Activated CD4-positive, alpha-beta memory T cell treated with anti-CD3 and anti-CD28 coated beads for 36 hours (primary cell): ENCODE results near the gene ABCB6. TPM values are rescaled to one million over a fixed set of nuclear protein-coding genes. Genes with fewer than 3 reads are reported as not detected.

Experiments
- CTCF ChIA-PET: fragments of 350-600 bp; sonication (Branson Sonifier 250); formaldehyde crosslinking; loops from one replicate; lab custom pipeline; 2021; ENCODE audit warnings: antibody characterized with exemption, inconsistent platforms; lab: Charles Lee
- POLR2A ChIA-PET: fragments of 350-600 bp; sonication (Branson Sonifier 250); formaldehyde crosslinking; loops from one replicate; lab custom pipeline; 2021; ENCODE audit warnings: antibody characterized with exemption; lab: Charles Lee
- DNase-seq: peaks from one replicate; pipeline ENCODE4 v3.0.0-alpha.2; 2020
- H3K27ac Mint-ChIP-seq: one replicate; pipeline ENCODE4 v1.8.0; 2021; ENCODE audit warnings: mixed read lengths
- H3K27me3 Mint-ChIP-seq: one replicate; pipeline ENCODE4 v1.8.0; 2021; ENCODE audit warnings: mixed read lengths
- H3K36me3 Mint-ChIP-seq: one replicate; pipeline ENCODE4 v1.8.0; 2021; ENCODE audit warnings: mixed read lengths
- H3K4me1 Mint-ChIP-seq: one replicate; pipeline ENCODE4 v1.8.0; 2021; ENCODE audit warnings: low read depth, mixed read lengths
- H3K4me3 Mint-ChIP-seq: one replicate; pipeline ENCODE4 v1.8.0; 2021; ENCODE audit warnings: mild to moderate bottlenecking, mixed read lengths
- H3K9me3 Mint-ChIP-seq: one replicate; pipeline ENCODE4 v1.8.0; 2021; ENCODE audit warnings: mixed read lengths
- intact Hi-C: fragments of 100-400 bp; cut with micrococcal nuclease; formaldehyde crosslinking; loops from one replicate; pipeline ENCODE4 v1.15.1; 2023
- total RNA-seq, 2 experiments: library from RNA; stranded (reverse); gene quantifications; one replicate each; pipeline ENCODE4 v1.2.3, GENCODE V29; 2021

Gene ABCB6
- total RNA-seq, 2 experiments from 2014 or later = 11.5 to 11.7 TPM

GRCh38 chr2:219223831-219224610, 5.3 kb upstream of the ABCB6 start:
- peaks cover 49% of the 10 kb centered on the region for H3K36me3 Mint-ChIP-seq
- H3K27ac Mint-ChIP-seq = no peak overlapping the region
- H3K9me3 Mint-ChIP-seq = no peaks in the 10 kb centered on the region
- no peak overlapping the region for H3K4me3 Mint-ChIP-seq
- H3K27me3 Mint-ChIP-seq = no peaks in the 10 kb centered on the region
- intact Hi-C loops = no loop called here
- DNase-seq = no peak
- ChIA-PET POLR2A (no interaction called here), CTCF (interaction anchor here (1.2 kb wide), 1 partner anchor 53 kb away, joined by 3 read pairs; no protein-coding TSS in a partner anchor)
- H3K4me1 Mint-ChIP-seq = peaks cover 22% of the 10 kb centered on the region

GRCh38 chr2:219221957-219222518, 3.3 kb upstream of the ABCB6 start:
- Mint-ChIP-seq H3K4me3 (no peak overlapping the region), H3K9me3 (no peaks in the 10 kb centered on the region), H3K27me3 (no peaks in the 10 kb centered on the region), H3K4me1 (peaks cover 17% of the 10 kb centered on the region), H3K36me3 (peaks cover 51% of the 10 kb centered on the region), H3K27ac (no peak overlapping the region)
- CTCF ChIA-PET = interaction anchor here (1.1 kb wide), 1 partner anchor 49 kb away, joined by 3 read pairs; no protein-coding TSS in a partner anchor
- intact Hi-C loops = no loop called here
- no peak for DNase-seq
- POLR2A ChIA-PET = interaction anchor here (1.0 kb wide), 1 partner anchor 73 kb away, joined by 3 read pairs; no protein-coding TSS in a partner anchor

- intact Hi-C loops = no loop called here
- no peak overlapping the region for H3K4me3 Mint-ChIP-seq
- peaks cover 51% of the 10 kb centered on the region for H3K36me3 Mint-ChIP-seq
- H3K27ac Mint-ChIP-seq = no peak overlapping the region
- POLR2A ChIA-PET = interaction anchor here (1.0 to 3.5 kb wide), 3 partner anchors 9 to 74 kb away, joined by 3 to 15 read pairs (median 4); partner anchors contain the start of genes ANKZF1, ATG9A, TUBA4A and TUBA4B
- CTCF ChIA-PET = interaction anchor here (1.1 to 3.0 kb wide), 3 partner anchors 9 to 78 kb away, joined by 3 to 11 read pairs (median 3); partner anchors contain the start of genes ANKZF1 and ATG9A
- no peaks in the 10 kb centered on the region for H3K27me3 Mint-ChIP-seq
- peaks cover 19% of the 10 kb centered on the region for H3K4me1 Mint-ChIP-seq
- H3K9me3 Mint-ChIP-seq = no peaks in the 10 kb centered on the region
- no peak for DNase-seq
These were observed 2.1 kb upstream of the ABCB6 start for GRCh38 chr2:219220652-219221402.

- ChIA-PET CTCF (interaction anchor here (1.2 to 3.0 kb wide), 4 partner anchors 10 to 79 kb away, joined by 5 to 16 read pairs (median 8); partner anchors contain the start of genes ANKZF1 and ATG9A), POLR2A (interaction anchor here (0.8 to 3.5 kb wide), 7 partner anchors 9 to 75 kb away, joined by 3 to 33 read pairs (median 13); partner anchors contain the start of genes ANKZF1, ATG9A, TUBA4A and TUBA4B)
- intact Hi-C loops = loop anchor here (1.0 kb wide), 1 partner anchor 9 kb away; the partner anchor contains the start of genes ANKZF1 and ATG9A
- Mint-ChIP-seq H3K27me3 (no peaks in the 10 kb centered on the region), H3K27ac (no peak overlapping the region), H3K4me3 (no peak overlapping the region), H3K9me3 (no peaks in the 10 kb centered on the region), H3K4me1 (peaks cover 19% of the 10 kb centered on the region), H3K36me3 (peaks cover 44% of the 10 kb centered on the region)
- DNase-seq = no peak
These were observed 1.2 kb upstream of the ABCB6 start for GRCh38 chr2:219219784-219220532.

GRCh38 chr2:219218217-219218731, 484 bp downstream of the ABCB6 start:
- CTCF ChIA-PET = interaction anchor here (0.9 to 3.0 kb wide), 6 partner anchors 12 to 223 kb away, joined by 5 to 16 read pairs (median 6); partner anchors contain the start of genes ANKZF1, ATG9A, CNPPD1 and ZFAND2B
- no peaks in the 10 kb centered on the region for H3K9me3 Mint-ChIP-seq
- no peaks in the 10 kb centered on the region for H3K27me3 Mint-ChIP-seq
- H3K4me1 Mint-ChIP-seq = peaks cover 19% of the 10 kb centered on the region
- POLR2A ChIA-PET = interaction anchor here (0.6 to 3.5 kb wide), 10 partner anchors 9 to 280 kb away, joined by 3 to 33 read pairs (median 7); partner anchors contain the start of genes ANKZF1, ATG9A, CNPPD1 and GMPPA
- intact Hi-C loops = loop anchor here (1.0 kb wide), 3 partner anchors 11 to 61 kb away; partner anchors contain the start of genes DNAJB2, TUBA4A and TUBA4B
- peak overlapping the region; percentile 80 for H3K4me3 Mint-ChIP-seq
- peak overlapping the region; percentile 69 for H3K27ac Mint-ChIP-seq
- peak; percentile 47 for DNase-seq
- H3K36me3 Mint-ChIP-seq = peaks cover 35% of the 10 kb centered on the region

GRCh38 chr2:219216535-219216915, 2.2 kb downstream of the ABCB6 start:
- CTCF ChIA-PET = interaction anchor here (0.7 to 2.4 kb wide), 6 partner anchors 46 to 236 kb away, joined by 3 to 8 read pairs (median 3); partner anchors contain the start of genes DNAJB2 and SLC23A3
- H3K4me3 Mint-ChIP-seq = no peak overlapping the region
- peaks cover 34% of the 10 kb centered on the region for H3K36me3 Mint-ChIP-seq
- no peaks in the 10 kb centered on the region for H3K9me3 Mint-ChIP-seq
- H3K27me3 Mint-ChIP-seq = no peaks in the 10 kb centered on the region
- no peak for DNase-seq
- POLR2A ChIA-PET = interaction anchor here (0.8 to 1.3 kb wide), 4 partner anchors 9 to 61 kb away, joined by 3 to 4 read pairs (median 4); partner anchors contain the start of genes CNPPD1, TUBA4A and TUBA4B
- H3K4me1 Mint-ChIP-seq = peaks cover 21% of the 10 kb centered on the region
- peak overlapping the region; percentile 49 for H3K27ac Mint-ChIP-seq
- intact Hi-C loops = no loop called here

- H3K27me3 Mint-ChIP-seq = no peaks in the 10 kb centered on the region
- no peak overlapping the region for H3K27ac Mint-ChIP-seq
- no peaks in the 10 kb centered on the region for H3K9me3 Mint-ChIP-seq
- H3K4me3 Mint-ChIP-seq = no peak overlapping the region
- ChIA-PET POLR2A (interaction anchor here (0.8 to 1.3 kb wide), 4 partner anchors 8 to 62 kb away, joined by 3 to 4 read pairs (median 4); partner anchors contain the start of genes CNPPD1, TUBA4A and TUBA4B), CTCF (interaction anchor here (0.6 to 2.4 kb wide), 5 partner anchors 46 to 324 kb away, joined by 3 to 8 read pairs (median 3); partner anchors contain the start of genes DNAJB2 and SLC23A3)
- no peak for DNase-seq
- intact Hi-C loops = no loop called here
- H3K36me3 Mint-ChIP-seq = peaks cover 32% of the 10 kb centered on the region
- H3K4me1 Mint-ChIP-seq = peaks cover 26% of the 10 kb centered on the region
These were observed 2.8 kb downstream of the ABCB6 start for GRCh38 chr2:219215871-219216534.

- POLR2A ChIA-PET = no interaction called here
- Mint-ChIP-seq H3K27ac (no peak overlapping the region), H3K4me1 (peaks cover 28% of the 10 kb centered on the region), H3K36me3 (peaks cover 23% of the 10 kb centered on the region), H3K9me3 (no peaks in the 10 kb centered on the region), H3K27me3 (no peaks in the 10 kb centered on the region), H3K4me3 (no peak overlapping the region)
- intact Hi-C loops = no loop called here
- DNase-seq = no peak
- CTCF ChIA-PET = no interaction called here
These were observed 4.0 kb downstream of the ABCB6 start for GRCh38 chr2:219214786-219215185.

GRCh38 chr2:219214141-219214540, 4.6 kb downstream of the ABCB6 start:
- POLR2A ChIA-PET = no interaction called here

GRCh38 chr2:219213486-219214071, 5.2 kb downstream of the ABCB6 start:
- H3K4me3 Mint-ChIP-seq = no peak overlapping the region
- CTCF ChIA-PET = interaction anchor here (1.1 to 1.5 kb wide), 2 partner anchors 43 to 54 kb away, joined by 4 read pairs; partner anchors contain the start of gene NHEJ1
- H3K9me3 Mint-ChIP-seq = no peaks in the 10 kb centered on the region
- peaks cover 21% of the 10 kb centered on the region for H3K36me3 Mint-ChIP-seq
- peaks cover 28% of the 10 kb centered on the region for H3K4me1 Mint-ChIP-seq
- DNase-seq = no peak
- no peak overlapping the region for H3K27ac Mint-ChIP-seq
- no peaks in the 10 kb centered on the region for H3K27me3 Mint-ChIP-seq
- intact Hi-C loops = no loop called here
- POLR2A ChIA-PET = no interaction called here

More at GRCh38 chr2:219214141-219214540, 4.6 kb downstream of the ABCB6 start:
- no peak for DNase-seq
- CTCF ChIA-PET = interaction anchor here (1.5 kb wide), 1 partner anchor 54 kb away, joined by 4 read pairs; the partner anchor contains the start of gene NHEJ1
- no peaks in the 10 kb centered on the region for H3K27me3 Mint-ChIP-seq
- H3K4me1 Mint-ChIP-seq = peaks cover 25% of the 10 kb centered on the region
- no peak overlapping the region for H3K4me3 Mint-ChIP-seq
- H3K9me3 Mint-ChIP-seq = no peaks in the 10 kb centered on the region
- no peak overlapping the region for H3K27ac Mint-ChIP-seq
- H3K36me3 Mint-ChIP-seq = peaks cover 21% of the 10 kb centered on the region
- intact Hi-C loops = no loop called here
